ENCODE data around the gene UBL5. TPM values are rescaled to one million over a fixed set of nuclear protein-coding genes. Genes with fewer than 3 reads are reported as not detected.
"Not testable (repeated sequence)": the region's sequence is repeated elsewhere in the genome, so short reads cannot be mapped to it uniquely, and the experiment has no call there.

UBL5 gene
- total RNA-seq, 1 experiment from 2014 or later, result 303 TPM

GRCh38 chr19:9789066-9789465 is 38.7 kb upstream of the UBL5 start:
- no peaks in the 10 kb centered on the region for H3K27me3 ChIP-seq (ENCODE audit: low read length)
- H3K9me2 ChIP-seq (replicated peaks; ENCODE audit: insufficient read depth, low read length), result no peaks in the 10 kb centered on the region
- H3K4me1 ChIP-seq (ENCODE audit: low read length), result peaks cover 35% of the 10 kb centered on the region
- no peak overlapping the region for H2AFZ ChIP-seq (ENCODE audit: low read length)
- H3K4me2 ChIP-seq (ENCODE audit: low read depth, low read length, poor library complexity, severe bottlenecking), result no peak overlapping the region
- no peak overlapping the region for H3K4me3 ChIP-seq (ENCODE audit: low read length)
- H3K9me3 ChIP-seq (ENCODE audit: low read length), result no peaks in the 10 kb centered on the region
- H4K20me1 ChIP-seq (ENCODE audit: insufficient read depth, low read depth, low read length), result no peaks in the 10 kb centered on the region
- H3K79me2 ChIP-seq (ENCODE audit: low read length), result peaks cover 2% of the 10 kb centered on the region; the same call in 1 of the 2 replicates
- H3K36me3 ChIP-seq (ENCODE audit: insufficient read depth, low read length), result no peaks in the 10 kb centered on the region
- H3K9ac ChIP-seq (ENCODE audit: low read length), result no peak overlapping the region
- no peak for DNase-seq
- H3K27ac ChIP-seq (ENCODE audit: low read length), result no peak overlapping the region

GRCh38 chr19:9789579-9789978 is 38.1 kb upstream of the UBL5 start:
- H3K4me3 ChIP-seq (ENCODE audit: low read length); H2AFZ ChIP-seq (ENCODE audit: low read length); DNase-seq; H3K27ac ChIP-seq (ENCODE audit: low read length); H3K9ac ChIP-seq (ENCODE audit: low read length); H3K79me2 ChIP-seq (ENCODE audit: low read length); H3K4me2 ChIP-seq (ENCODE audit: low read depth, low read length, poor library complexity, severe bottlenecking); H3K9me3 ChIP-seq (ENCODE audit: low read length); H3K9me2 ChIP-seq (replicated peaks; ENCODE audit: insufficient read depth, low read length); H4K20me1 ChIP-seq (ENCODE audit: insufficient read depth, low read depth, low read length); H3K27me3 ChIP-seq (ENCODE audit: low read length); H3K36me3 ChIP-seq (ENCODE audit: insufficient read depth, low read length): not testable (repeated sequence)
- H3K4me1 ChIP-seq (ENCODE audit: low read length), result peaks cover 30% of the 10 kb centered on the region

GRCh38 chr19:9791073-9791367 is 36.7 kb upstream of the UBL5 start:
- not testable (repeated sequence) for H3K27me3 ChIP-seq (ENCODE audit: low read length); H4K20me1 ChIP-seq (ENCODE audit: insufficient read depth, low read depth, low read length); H3K9me2 ChIP-seq (replicated peaks; ENCODE audit: insufficient read depth, low read length); H3K79me2 ChIP-seq (ENCODE audit: low read length); H3K36me3 ChIP-seq (ENCODE audit: insufficient read depth, low read length); DNase-seq; H3K9me3 ChIP-seq (ENCODE audit: low read length); H3K27ac ChIP-seq (ENCODE audit: low read length); H2AFZ ChIP-seq (ENCODE audit: low read length)
- H3K4me1 ChIP-seq (ENCODE audit: low read length), result peaks cover 29% of the 10 kb centered on the region
- peak overlapping the region; percentile 60 for H3K4me3 ChIP-seq (ENCODE audit: low read length)
- H3K4me2 ChIP-seq (ENCODE audit: low read depth, low read length, poor library complexity, severe bottlenecking), result peak overlapping the region; percentile 58
- H3K9ac ChIP-seq (ENCODE audit: low read length), result peak overlapping the region; percentile 45

GRCh38 chr19:9791552-9792205 is 36.0 kb upstream of the UBL5 start:
- Histone ChIP-seq H3K27ac (ENCODE audit: low read length) (peak overlapping the region; percentile 62; the same call in 1 of the 2 replicates), H3K4me3 (ENCODE audit: low read length) (peak overlapping the region; percentile 86), H3K9me2 (replicated peaks; ENCODE audit: insufficient read depth, low read length) (no peaks in the 10 kb centered on the region), H3K4me2 (ENCODE audit: low read depth, low read length, poor library complexity, severe bottlenecking) (peak overlapping the region; percentile 89), H3K27me3 (ENCODE audit: low read length) (no peaks in the 10 kb centered on the region), H3K9ac (ENCODE audit: low read length) (peak overlapping the region; percentile 64), H4K20me1 (ENCODE audit: insufficient read depth, low read depth, low read length) (no peaks in the 10 kb centered on the region), H3K36me3 (ENCODE audit: insufficient read depth, low read length) (no peaks in the 10 kb centered on the region), H3K4me1 (ENCODE audit: low read length) (peaks cover 24% of the 10 kb centered on the region), H3K9me3 (ENCODE audit: low read length) (no peaks in the 10 kb centered on the region), H2AFZ (ENCODE audit: low read length) (peak overlapping the region; percentile 76; the same call in 1 of the 2 replicates), H3K79me2 (ENCODE audit: low read length) (no peaks in the 10 kb centered on the region)
- DNase-seq, result peak; percentile 97

- H3K4me3 ChIP-seq (ENCODE audit: low read length), result peak overlapping the region; percentile 86
- H3K36me3 ChIP-seq (ENCODE audit: insufficient read depth, low read length), result no peaks in the 10 kb centered on the region
- no peaks in the 10 kb centered on the region for H3K9me3 ChIP-seq (ENCODE audit: low read length)
- peak overlapping the region; percentile 84 for H3K9ac ChIP-seq (ENCODE audit: low read length)
- H3K79me2 ChIP-seq (ENCODE audit: low read length), result no peaks in the 10 kb centered on the region
- H3K27ac ChIP-seq (ENCODE audit: low read length), result peak overlapping the region; percentile 62
- no peaks in the 10 kb centered on the region for H3K27me3 ChIP-seq (ENCODE audit: low read length)
- no peaks in the 10 kb centered on the region for H3K9me2 ChIP-seq (replicated peaks; ENCODE audit: insufficient read depth, low read length)
- peak overlapping the region; percentile 97 for H2AFZ ChIP-seq (ENCODE audit: low read length)
- H3K4me2 ChIP-seq (ENCODE audit: low read depth, low read length, poor library complexity, severe bottlenecking), result peak overlapping the region; percentile 89
- no peaks in the 10 kb centered on the region for H4K20me1 ChIP-seq (ENCODE audit: insufficient read depth, low read depth, low read length)
- H3K4me1 ChIP-seq (ENCODE audit: low read length), result peaks cover 23% of the 10 kb centered on the region
- peak; percentile 95 for DNase-seq
These were observed 35.3 kb upstream of the UBL5 start for GRCh38 chr19:9792206-9793070.

GRCh38 chr19:9793071-9793591 is 34.6 kb upstream of the UBL5 start:
- Histone ChIP-seq H4K20me1 (ENCODE audit: insufficient read depth, low read depth, low read length) (no peaks in the 10 kb centered on the region), H3K27me3 (ENCODE audit: low read length) (no peaks in the 10 kb centered on the region), H3K4me1 (ENCODE audit: low read length) (peaks cover 23% of the 10 kb centered on the region), H2AFZ (ENCODE audit: low read length) (peak overlapping the region; percentile 97), H3K9me3 (ENCODE audit: low read length) (no peaks in the 10 kb centered on the region), H3K27ac (ENCODE audit: low read length) (peak overlapping the region; percentile 59), H3K9ac (ENCODE audit: low read length) (peak overlapping the region; percentile 84), H3K4me3 (ENCODE audit: low read length) (peak overlapping the region; percentile 86), H3K4me2 (ENCODE audit: low read depth, low read length, poor library complexity, severe bottlenecking) (peak overlapping the region; percentile 89), H3K79me2 (ENCODE audit: low read length) (no peaks in the 10 kb centered on the region), H3K9me2 (replicated peaks; ENCODE audit: insufficient read depth, low read length) (no peaks in the 10 kb centered on the region), H3K36me3 (ENCODE audit: insufficient read depth, low read length) (no peaks in the 10 kb centered on the region)
- DNase-seq, result no peak

- Histone ChIP-seq H4K20me1 (ENCODE audit: insufficient read depth, low read depth, low read length) (no peaks in the 10 kb centered on the region), H3K4me2 (ENCODE audit: low read depth, low read length, poor library complexity, severe bottlenecking) (no peak overlapping the region), H3K79me2 (ENCODE audit: low read length) (no peaks in the 10 kb centered on the region), H3K36me3 (ENCODE audit: insufficient read depth, low read length) (no peaks in the 10 kb centered on the region), H2AFZ (ENCODE audit: low read length) (no peak overlapping the region; the same call in 1 of the 2 replicates), H3K27ac (ENCODE audit: low read length) (no peak overlapping the region), H3K27me3 (ENCODE audit: low read length) (no peaks in the 10 kb centered on the region), H3K9ac (ENCODE audit: low read length) (no peak overlapping the region), H3K4me3 (ENCODE audit: low read length) (no peak overlapping the region), H3K9me2 (replicated peaks; ENCODE audit: insufficient read depth, low read length) (no peaks in the 10 kb centered on the region), H3K4me1 (ENCODE audit: low read length) (peaks cover 13% of the 10 kb centered on the region), H3K9me3 (ENCODE audit: low read length) (no peaks in the 10 kb centered on the region)
- peak; percentile 95 for DNase-seq
These were observed 31.5 kb upstream of the UBL5 start for GRCh38 chr19:9796113-9796773.

GRCh38 chr19:9797871-9798270 is 29.8 kb upstream of the UBL5 start:
- H3K9me3 ChIP-seq (ENCODE audit: low read length), result no peaks in the 10 kb centered on the region
- no peak overlapping the region for H3K9ac ChIP-seq (ENCODE audit: low read length)
- no peaks in the 10 kb centered on the region for H4K20me1 ChIP-seq (ENCODE audit: insufficient read depth, low read depth, low read length)
- no peak overlapping the region for H2AFZ ChIP-seq (ENCODE audit: low read length)
- no peak for DNase-seq
- no peaks in the 10 kb centered on the region for H3K9me2 ChIP-seq (replicated peaks; ENCODE audit: insufficient read depth, low read length)
- no peak overlapping the region for H3K4me2 ChIP-seq (ENCODE audit: low read depth, low read length, poor library complexity, severe bottlenecking)
- no peaks in the 10 kb centered on the region for H3K27me3 ChIP-seq (ENCODE audit: low read length)
- no peak overlapping the region for H3K4me3 ChIP-seq (ENCODE audit: low read length)
- no peaks in the 10 kb centered on the region for H3K79me2 ChIP-seq (ENCODE audit: low read length)
- H3K27ac ChIP-seq (ENCODE audit: low read length), result no peak overlapping the region
- peaks cover 12% of the 10 kb centered on the region for H3K4me1 ChIP-seq (ENCODE audit: low read length)
- no peaks in the 10 kb centered on the region for H3K36me3 ChIP-seq (ENCODE audit: insufficient read depth, low read length)
